ENCODE results near the gene SLC18A3.

SLC18A3 gene

GRCh38 chr10:49611166-49611815 lies 1.2 kb downstream of the SLC18A3 start:
- DNase-seq (ENCODE audit: low read depth, low spot score): no peak

- no peak for DNase-seq (ENCODE audit: low read depth, low spot score)
These were observed 1.9 kb downstream of the SLC18A3 start for GRCh38 chr10:49611816-49612512.

GRCh38 chr10:49612513-49613164 lies 2.5 kb downstream of the SLC18A3 start:
- no peak for DNase-seq (ENCODE audit: low read depth, low spot score)

- DNase-seq (ENCODE audit: low read depth, low spot score): no peak
These were observed 3.2 kb downstream of the SLC18A3 start for GRCh38 chr10:49613165-49613881.

GRCh38 chr10:49613882-49614241 lies 3.8 kb downstream of the SLC18A3 start, which contains the start of gene CHAT:
CHAT (plus strand) TSS chr10:49614037; CDS start chr10:49614190, 153 bp downstream.
- DNase-seq (ENCODE audit: low read depth, low spot score): no peak

GRCh38 chr10:49614242-49615198 lies 4.4 kb downstream of the SLC18A3 start:
- DNase-seq (ENCODE audit: low read depth, low spot score): no peak

- DNase-seq (ENCODE audit: low read depth, low spot score): no peak
These were observed 5.1 kb downstream of the SLC18A3 start for GRCh38 chr10:49615213-49615612.

GRCh38 chr10:49615721-49616120 lies 5.6 kb downstream of the SLC18A3 start:
- no peak for DNase-seq (ENCODE audit: low read depth, low spot score)

- no peak for DNase-seq (ENCODE audit: low read depth, low spot score)
These were observed 6.5 kb downstream of the SLC18A3 start for GRCh38 chr10:49616421-49617101.

- DNase-seq (ENCODE audit: low read depth, low spot score): no peak
These were observed 7.3 kb downstream of the SLC18A3 start for GRCh38 chr10:49617121-49618020.

GRCh38 chr10:49618821-49619220 lies 8.7 kb downstream of the SLC18A3 start:
- DNase-seq (ENCODE audit: low read depth, low spot score): no peak

GRCh38 chr10:49619613-49620012 lies 9.5 kb downstream of the SLC18A3 start:
- no peak for DNase-seq (ENCODE audit: low read depth, low spot score)

- no peak for DNase-seq (ENCODE audit: low read depth, low spot score)
These were observed 10.2 kb downstream of the SLC18A3 start for GRCh38 chr10:49620286-49620810.

GRCh38 chr10:49620841-49621378 lies 10.8 kb downstream of the SLC18A3 start:
- DNase-seq (ENCODE audit: low read depth, low spot score): no peak

GRCh38 chr10:49621561-49621960 lies 11.5 kb downstream of the SLC18A3 start:
- DNase-seq (ENCODE audit: low read depth, low spot score): no peak

GRCh38 chr10:49622426-49623425 lies 12.6 kb downstream of the SLC18A3 start:
- no peak for DNase-seq (ENCODE audit: low read depth, low spot score)

GRCh38 chr10:49624629-49625028 lies 14.5 kb downstream of the SLC18A3 start:
- no peak for DNase-seq (ENCODE audit: low read depth, low spot score)

- DNase-seq (ENCODE audit: low read depth, low spot score): no peak
These were observed 15.3 kb downstream of the SLC18A3 start for GRCh38 chr10:49625411-49625810.

Data from activated naive CD8-positive, alpha-beta T cell treated with anti-CD3 and anti-CD28 coated beads, Interleukin-2, amount 50 U/mL, for 16 hours (primary cell).